ENCODE measurements around the gene KIF3C.
"Not testable (repeated sequence)": the region's sequence is repeated elsewhere in the genome, so short reads cannot be mapped to it uniquely, and the experiment has no call there.

The KIF3C gene

GRCh38 chr2:25982273-25982967 is at the start of gene KIF3C (continued):
- TF ChIP-seq ZNF175 (tag by site-specific recombination; IDR thresholded peaks at IDR 0.05) (no peak), ZNF394 (tag by site-specific recombination; IDR thresholded peaks at IDR 0.05; ENCODE audit: borderline replicate concordance) (no peak), ZBTB10 (tag by site-specific recombination; IDR thresholded peaks at IDR 0.05) (peak; percentile 76), ZNF311 (tag by site-specific recombination; IDR thresholded peaks at IDR 0.05; ENCODE audit: borderline replicate concordance) (no peak), ZNF626 (tag by site-specific recombination; IDR thresholded peaks at IDR 0.05) (no peak), ZNF660 (tag by site-specific recombination; IDR thresholded peaks at IDR 0.05) (no peak)
- TF ChIP-seq, protein P1, sequence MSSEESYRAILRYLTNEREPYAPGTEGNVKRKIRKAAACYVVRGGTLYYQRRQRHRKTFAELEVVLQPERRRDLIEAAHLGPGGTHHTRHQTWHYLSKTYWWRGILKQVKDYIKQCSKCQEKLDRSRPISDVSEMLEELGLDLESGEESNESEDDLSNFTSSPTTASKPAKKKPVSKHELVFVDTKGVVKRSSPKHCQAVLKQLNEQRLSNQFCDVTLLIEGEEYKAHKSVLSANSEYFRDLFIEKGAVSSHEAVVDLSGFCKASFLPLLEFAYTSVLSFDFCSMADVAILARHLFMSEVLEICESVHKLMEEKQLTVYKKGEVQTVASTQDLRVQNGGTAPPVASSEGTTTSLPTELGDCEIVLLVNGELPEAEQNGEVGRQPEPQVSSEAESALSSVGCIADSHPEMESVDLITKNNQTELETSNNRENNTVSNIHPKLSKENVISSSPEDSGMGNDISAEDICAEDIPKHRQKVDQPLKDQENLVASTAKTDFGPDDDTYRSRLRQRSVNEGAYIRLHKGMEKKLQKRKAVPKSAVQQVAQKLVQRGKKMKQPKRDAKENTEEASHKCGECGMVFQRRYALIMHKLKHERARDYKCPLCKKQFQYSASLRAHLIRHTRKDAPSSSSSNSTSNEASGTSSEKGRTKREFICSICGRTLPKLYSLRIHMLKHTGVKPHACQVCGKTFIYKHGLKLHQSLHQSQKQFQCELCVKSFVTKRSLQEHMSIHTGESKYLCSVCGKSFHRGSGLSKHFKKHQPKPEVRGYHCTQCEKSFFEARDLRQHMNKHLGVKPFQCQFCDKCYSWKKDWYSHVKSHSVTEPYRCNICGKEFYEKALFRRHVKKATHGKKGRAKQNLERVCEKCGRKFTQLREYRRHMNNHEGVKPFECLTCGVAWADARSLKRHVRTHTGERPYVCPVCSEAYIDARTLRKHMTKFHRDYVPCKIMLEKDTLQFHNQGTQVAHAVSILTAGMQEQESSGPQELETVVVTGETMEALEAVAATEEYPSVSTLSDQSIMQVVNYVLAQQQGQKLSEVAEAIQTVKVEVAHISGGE (tag by site-specific recombination; conservative IDR thresholded peaks at IDR 0.05; ENCODE audit: low read depth), result peak; percentile 74

GRCh38 chr2:26028083-26028482 is 45.8 kb upstream of the KIF3C start:
- POLR2A ChIA-PET; H3K36me3 ChIP-seq (ENCODE audit: control insufficient read depth in 2 of 2, insufficient read depth in 1 of 2, low read length in 2 of 2); H3K27ac ChIP-seq (ENCODE audit: extremely low read depth, low read depth, low read length); H3K9me3 ChIP-seq (ENCODE audit: control insufficient read depth, insufficient read depth, low read depth, low read length); CTCF ChIA-PET; H3K4me1 ChIP-seq (ENCODE audit: control insufficient read depth, insufficient read depth, low read length); H3K4me3 ChIP-seq (ENCODE audit: low read depth, low read length): not testable (repeated sequence)

GRCh38 chr2:26025509-26025908 is 43.2 kb upstream of the KIF3C start:
- TF ChIP-seq, protein P2, sequence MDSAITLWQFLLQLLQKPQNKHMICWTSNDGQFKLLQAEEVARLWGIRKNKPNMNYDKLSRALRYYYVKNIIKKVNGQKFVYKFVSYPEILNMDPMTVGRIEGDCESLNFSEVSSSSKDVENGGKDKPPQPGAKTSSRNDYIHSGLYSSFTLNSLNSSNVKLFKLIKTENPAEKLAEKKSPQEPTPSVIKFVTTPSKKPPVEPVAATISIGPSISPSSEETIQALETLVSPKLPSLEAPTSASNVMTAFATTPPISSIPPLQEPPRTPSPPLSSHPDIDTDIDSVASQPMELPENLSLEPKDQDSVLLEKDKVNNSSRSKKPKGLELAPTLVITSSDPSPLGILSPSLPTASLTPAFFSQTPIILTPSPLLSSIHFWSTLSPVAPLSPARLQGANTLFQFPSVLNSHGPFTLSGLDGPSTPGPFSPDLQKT (IDR thresholded peaks at IDR 0.05; ENCODE audit: borderline replicate concordance, low read depth, low read length), result no peak
- TF ChIP-seq, protein P3, sequence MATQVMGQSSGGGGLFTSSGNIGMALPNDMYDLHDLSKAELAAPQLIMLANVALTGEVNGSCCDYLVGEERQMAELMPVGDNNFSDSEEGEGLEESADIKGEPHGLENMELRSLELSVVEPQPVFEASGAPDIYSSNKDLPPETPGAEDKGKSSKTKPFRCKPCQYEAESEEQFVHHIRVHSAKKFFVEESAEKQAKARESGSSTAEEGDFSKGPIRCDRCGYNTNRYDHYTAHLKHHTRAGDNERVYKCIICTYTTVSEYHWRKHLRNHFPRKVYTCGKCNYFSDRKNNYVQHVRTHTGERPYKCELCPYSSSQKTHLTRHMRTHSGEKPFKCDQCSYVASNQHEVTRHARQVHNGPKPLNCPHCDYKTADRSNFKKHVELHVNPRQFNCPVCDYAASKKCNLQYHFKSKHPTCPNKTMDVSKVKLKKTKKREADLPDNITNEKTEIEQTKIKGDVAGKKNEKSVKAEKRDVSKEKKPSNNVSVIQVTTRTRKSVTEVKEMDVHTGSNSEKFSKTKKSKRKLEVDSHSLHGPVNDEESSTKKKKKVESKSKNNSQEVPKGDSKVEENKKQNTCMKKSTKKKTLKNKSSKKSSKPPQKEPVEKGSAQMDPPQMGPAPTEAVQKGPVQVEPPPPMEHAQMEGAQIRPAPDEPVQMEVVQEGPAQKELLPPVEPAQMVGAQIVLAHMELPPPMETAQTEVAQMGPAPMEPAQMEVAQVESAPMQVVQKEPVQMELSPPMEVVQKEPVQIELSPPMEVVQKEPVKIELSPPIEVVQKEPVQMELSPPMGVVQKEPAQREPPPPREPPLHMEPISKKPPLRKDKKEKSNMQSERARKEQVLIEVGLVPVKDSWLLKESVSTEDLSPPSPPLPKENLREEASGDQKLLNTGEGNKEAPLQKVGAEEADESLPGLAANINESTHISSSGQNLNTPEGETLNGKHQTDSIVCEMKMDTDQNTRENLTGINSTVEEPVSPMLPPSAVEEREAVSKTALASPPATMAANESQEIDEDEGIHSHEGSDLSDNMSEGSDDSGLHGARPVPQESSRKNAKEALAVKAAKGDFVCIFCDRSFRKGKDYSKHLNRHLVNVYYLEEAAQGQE (tag by site-specific recombination; IDR thresholded peaks at IDR 0.05), result no peak
- TF ChIP-seq, protein P4, sequence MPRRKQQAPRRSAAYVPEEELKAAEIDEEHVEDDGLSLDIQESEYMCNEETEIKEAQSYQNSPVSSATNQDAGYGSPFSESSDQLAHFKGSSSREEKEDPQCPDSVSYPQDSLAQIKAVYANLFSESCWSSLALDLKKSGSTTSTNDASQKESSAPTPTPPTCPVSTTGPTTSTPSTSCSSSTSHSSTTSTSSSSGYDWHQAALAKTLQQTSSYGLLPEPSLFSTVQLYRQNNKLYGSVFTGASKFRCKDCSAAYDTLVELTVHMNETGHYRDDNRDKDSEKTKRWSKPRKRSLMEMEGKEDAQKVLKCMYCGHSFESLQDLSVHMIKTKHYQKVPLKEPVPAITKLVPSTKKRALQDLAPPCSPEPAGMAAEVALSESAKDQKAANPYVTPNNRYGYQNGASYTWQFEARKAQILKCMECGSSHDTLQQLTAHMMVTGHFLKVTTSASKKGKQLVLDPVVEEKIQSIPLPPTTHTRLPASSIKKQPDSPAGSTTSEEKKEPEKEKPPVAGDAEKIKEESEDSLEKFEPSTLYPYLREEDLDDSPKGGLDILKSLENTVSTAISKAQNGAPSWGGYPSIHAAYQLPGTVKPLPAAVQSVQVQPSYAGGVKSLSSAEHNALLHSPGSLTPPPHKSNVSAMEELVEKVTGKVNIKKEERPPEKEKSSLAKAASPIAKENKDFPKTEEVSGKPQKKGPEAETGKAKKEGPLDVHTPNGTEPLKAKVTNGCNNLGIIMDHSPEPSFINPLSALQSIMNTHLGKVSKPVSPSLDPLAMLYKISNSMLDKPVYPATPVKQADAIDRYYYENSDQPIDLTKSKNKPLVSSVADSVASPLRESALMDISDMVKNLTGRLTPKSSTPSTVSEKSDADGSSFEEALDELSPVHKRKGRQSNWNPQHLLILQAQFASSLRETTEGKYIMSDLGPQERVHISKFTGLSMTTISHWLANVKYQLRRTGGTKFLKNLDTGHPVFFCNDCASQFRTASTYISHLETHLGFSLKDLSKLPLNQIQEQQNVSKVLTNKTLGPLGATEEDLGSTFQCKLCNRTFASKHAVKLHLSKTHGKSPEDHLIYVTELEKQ (tag by site-specific recombination; IDR thresholded peaks at IDR 0.05; ENCODE audit: borderline replicate concordance), result no peak
- TF ChIP-seq ZBTB1 (tag by site-specific recombination; IDR thresholded peaks at IDR 0.05) (no peak), KLF17 (tag by site-specific recombination; IDR thresholded peaks at IDR 0.05) (no peak)
- H3K4me1 ChIP-seq (ENCODE audit: control insufficient read depth, insufficient read depth, low read length), result no peaks in the 10 kb centered on the region
- no peak overlapping the region for H3K27ac ChIP-seq (ENCODE audit: extremely low read depth, low read depth, low read length)
- H3K36me3 ChIP-seq (ENCODE audit: control insufficient read depth in 2 of 2, insufficient read depth in 1 of 2, low read length in 2 of 2), result no peaks in the 10 kb centered on the region
- ChIA-PET POLR2A (interaction anchor here (1.5 kb wide), 1 partner anchor 9 kb away, joined by 7 read pairs; the partner anchor contains the start of gene RAB10), CTCF (interaction anchor here (0.6 to 0.9 kb wide), 2 partner anchors 8 to 15 kb away, joined by 3 to 4 read pairs; partner anchors contain the start of gene RAB10)
- H3K4me3 ChIP-seq (ENCODE audit: low read depth, low read length), result no peak overlapping the region
- H3K9me3 ChIP-seq (ENCODE audit: control insufficient read depth, insufficient read depth, low read depth, low read length), result no peaks in the 10 kb centered on the region

Data from HEK293 (cell line).